ENCODE data around the gene NPY5R. TPM values are rescaled to one million over a fixed set of nuclear protein-coding genes. Genes with fewer than 3 reads are reported as not detected.

Gene NPY5R
- total and polyA plus RNA-seq, 2 experiments from 2014 or later: 0.30 to 0.46 TPM

GRCh38 chr4:163384926-163385325 is 41.2 kb downstream of the NPY5R start:
- no peak for TF ChIP-seq CTCF (IDR thresholded peaks at IDR 0.05; ENCODE audit: poor library complexity)
- no peak for TF ChIP-seq EZH2phosphoT487 (IDR thresholded peaks at IDR 0.05; ENCODE audit: low read depth, severe bottlenecking, unreplicated experiment)
- Histone ChIP-seq H3K27ac (no peak overlapping the region), H4K20me1 (ENCODE audit: insufficient read depth, poor library complexity, severe bottlenecking) (no peaks in the 10 kb centered on the region), H3K4me2 (no peak overlapping the region), H3K79me2 (no peaks in the 10 kb centered on the region), H3K4me3 (no peak overlapping the region), H3K9me3 (ENCODE audit: low read depth) (no peaks in the 10 kb centered on the region), H2AFZ (no peak overlapping the region), H3K36me3 (replicated peaks; ENCODE audit: insufficient read depth, low read depth) (no peaks in the 10 kb centered on the region), H3K4me1 (ENCODE audit: insufficient read depth) (no peaks in the 10 kb centered on the region), H3K9me2 (replicated peaks; ENCODE audit: insufficient read depth) (no peaks in the 10 kb centered on the region), H3K27me3 (no peaks in the 10 kb centered on the region)
- DNase-seq (ENCODE audit: low spot score): no peak

- Histone ChIP-seq H3K4me2 (no peak overlapping the region), H3K27ac (no peak overlapping the region), H3K79me2 (no peaks in the 10 kb centered on the region), H4K20me1 (ENCODE audit: insufficient read depth, poor library complexity, severe bottlenecking) (no peaks in the 10 kb centered on the region), H3K9me2 (replicated peaks; ENCODE audit: insufficient read depth) (no peaks in the 10 kb centered on the region), H3K36me3 (replicated peaks; ENCODE audit: insufficient read depth, low read depth) (no peaks in the 10 kb centered on the region), H2AFZ (no peak overlapping the region), H3K4me3 (no peak overlapping the region), H3K27me3 (no peaks in the 10 kb centered on the region), H3K9me3 (ENCODE audit: low read depth) (no peaks in the 10 kb centered on the region), H3K4me1 (ENCODE audit: insufficient read depth) (no peaks in the 10 kb centered on the region)
- no peak for DNase-seq (ENCODE audit: low spot score)
- TF ChIP-seq EZH2phosphoT487 (IDR thresholded peaks at IDR 0.05; ENCODE audit: low read depth, severe bottlenecking, unreplicated experiment) (no peak), EZH2 (IDR thresholded peaks at IDR 0.05; ENCODE audit: borderline replicate concordance) (no peak), CTCF (IDR thresholded peaks at IDR 0.05; ENCODE audit: poor library complexity) (no peak)
- WGBS (ENCODE audit: low lambda C conversion rate, missing lambda C conversion rate): 73% methylated on average over 4 of the region's 4 CpGs
Observed at GRCh38 chr4:163385466-163385865, 41.8 kb downstream of the NPY5R start.

- Histone ChIP-seq H2AFZ (no peak overlapping the region), H3K9me3 (ENCODE audit: low read depth) (no peaks in the 10 kb centered on the region), H3K27ac (no peak overlapping the region), H3K4me2 (no peak overlapping the region), H3K4me3 (no peak overlapping the region), H3K36me3 (replicated peaks; ENCODE audit: insufficient read depth, low read depth) (no peaks in the 10 kb centered on the region), H3K9me2 (replicated peaks; ENCODE audit: insufficient read depth) (no peaks in the 10 kb centered on the region), H4K20me1 (ENCODE audit: insufficient read depth, poor library complexity, severe bottlenecking) (no peaks in the 10 kb centered on the region), H3K27me3 (no peaks in the 10 kb centered on the region), H3K4me1 (ENCODE audit: insufficient read depth) (no peaks in the 10 kb centered on the region), H3K79me2 (no peaks in the 10 kb centered on the region)
- TF ChIP-seq EZH2phosphoT487 (IDR thresholded peaks at IDR 0.05; ENCODE audit: low read depth, severe bottlenecking, unreplicated experiment) (no peak), CTCF (IDR thresholded peaks at IDR 0.05; ENCODE audit: poor library complexity) (no peak), EZH2 (IDR thresholded peaks at IDR 0.05; ENCODE audit: borderline replicate concordance) (no peak)
- no peak for DNase-seq (ENCODE audit: low spot score)
- WGBS (ENCODE audit: low lambda C conversion rate, missing lambda C conversion rate): 60% methylated on average over 2 of the region's 2 CpGs
Observed at GRCh38 chr4:163391756-163392155, 48.1 kb downstream of the NPY5R start.

GRCh38 chr4:163392328-163392727 is 48.6 kb downstream of the NPY5R start:
- no peaks in the 10 kb centered on the region for H3K27me3 ChIP-seq
- no peaks in the 10 kb centered on the region for H3K4me1 ChIP-seq (ENCODE audit: insufficient read depth)
- H3K27ac ChIP-seq: no peak overlapping the region
- no peaks in the 10 kb centered on the region for H4K20me1 ChIP-seq (ENCODE audit: insufficient read depth, poor library complexity, severe bottlenecking)
- no peak overlapping the region for H3K4me2 ChIP-seq
- no peaks in the 10 kb centered on the region for H3K79me2 ChIP-seq
- H2AFZ ChIP-seq: no peak overlapping the region
- H3K36me3 ChIP-seq (replicated peaks; ENCODE audit: insufficient read depth, low read depth): no peaks in the 10 kb centered on the region
- no peak for TF ChIP-seq EZH2 (IDR thresholded peaks at IDR 0.05; ENCODE audit: borderline replicate concordance)
- TF ChIP-seq CTCF (IDR thresholded peaks at IDR 0.05; ENCODE audit: poor library complexity): no peak
- no peak for TF ChIP-seq EZH2phosphoT487 (IDR thresholded peaks at IDR 0.05; ENCODE audit: low read depth, severe bottlenecking, unreplicated experiment)
- no peaks in the 10 kb centered on the region for H3K9me2 ChIP-seq (replicated peaks; ENCODE audit: insufficient read depth)
- DNase-seq (ENCODE audit: low spot score): no peak
- H3K9me3 ChIP-seq (ENCODE audit: low read depth): no peaks in the 10 kb centered on the region
- no peak overlapping the region for H3K4me3 ChIP-seq
- WGBS (ENCODE audit: low lambda C conversion rate, missing lambda C conversion rate): 64% methylated on average over 4 of the region's 4 CpGs
